Activated effector memory CD4-positive, alpha-beta T cell treated with Interleukin-2 at 50 U/mL for 16 hours (primary cell): ENCODE data around the gene DRG1.
"Not testable (repeated sequence)": the region's sequence is repeated elsewhere in the genome, so short reads cannot be mapped to it uniquely, and the experiment has no call there.

Source experiments
- DNase-seq: peaks from one replicate; pipeline ENCODE4 v3.0.0-alpha.2; 2020

DRG1 gene

GRCh38 chr22:31443516-31443915, 44.1 kb downstream of the DRG1 start:
- DNase-seq: no peak

GRCh38 chr22:31445642-31446041, 46.2 kb downstream of the DRG1 start:
- no peak for DNase-seq

- DNase-seq: no peak
Observed at GRCh38 chr22:31446208-31446607, 46.8 kb downstream of the DRG1 start.

GRCh38 chr22:31446767-31447166, 47.4 kb downstream of the DRG1 start:
- DNase-seq: no peak

GRCh38 chr22:31447337-31447736, 47.9 kb downstream of the DRG1 start:
- no peak for DNase-seq

- no peak for DNase-seq
Observed at GRCh38 chr22:31448382-31448781, 49.0 kb downstream of the DRG1 start.

GRCh38 chr22:31449506-31449905, 50.1 kb downstream of the DRG1 start:
- no peak for DNase-seq

GRCh38 chr22:31451709-31452571, 52.5 kb downstream of the DRG1 start:
- no peak for DNase-seq

- DNase-seq: no peak
Observed at GRCh38 chr22:31461699-31462098, 62.3 kb downstream of the DRG1 start.

- no peak for DNase-seq
Observed at GRCh38 chr22:31465307-31465706, 65.9 kb downstream of the DRG1 start.

GRCh38 chr22:31474743-31475142, 75.3 kb downstream of the DRG1 start:
- DNase-seq: no peak

GRCh38 chr22:31475800-31476199, 76.4 kb downstream of the DRG1 start:
- no peak for DNase-seq

GRCh38 chr22:31477329-31477728, 77.9 kb downstream of the DRG1 start:
- DNase-seq: no peak

GRCh38 chr22:31481129-31481528, 81.7 kb downstream of the DRG1 start:
- no peak for DNase-seq

- DNase-seq: not testable (repeated sequence)
Observed at GRCh38 chr22:31482470-31482869, 83.1 kb downstream of the DRG1 start.
